Suprapubic skin (tissue), 4 donors: ENCODE measurements around the gene STX2. TPM values are rescaled to one million over a fixed set of nuclear protein-coding genes. Genes with fewer than 3 reads are reported as not detected.

Experiments
- DNase-seq, 2 donors: peaks; one replicate each; pipeline ENCODE4 v3.0.0-alpha.2; 2019; ENCODE audit warnings: low spot score in 2 of 2
- H3K27ac ChIP-seq: fragments of 200-600 bp; sonication (generic); one replicate; pipeline ENCODE4 v1.5.1; 2019
- H3K27me3 ChIP-seq: fragments of 200-600 bp; sonication (generic); one replicate; pipeline ENCODE4 v1.5.1; 2019
- H3K36me3 ChIP-seq: fragments of 200-600 bp; sonication (generic); one replicate; pipeline ENCODE4 v1.5.1; 2019
- H3K4me1 ChIP-seq: fragments of 200-600 bp; sonication (generic); one replicate; pipeline ENCODE4 v1.5.1; 2019
- H3K4me3 ChIP-seq: fragments of 200-600 bp; sonication (generic); one replicate; pipeline ENCODE4 v1.5.1; 2019; ENCODE audit warnings: mild to moderate bottlenecking
- H3K9me3 ChIP-seq: fragments of 200-600 bp; sonication (generic); one replicate; pipeline ENCODE4 v1.5.1; 2019
- EP300 ChIP-seq: sonication (generic); formaldehyde crosslinking; IDR thresholded peaks from one replicate; pipeline ENCODE4 v1.6.1; 2017; ENCODE audit warnings: antibody characterized with exemption
- POLR2A ChIP-seq, 2 donors: fragments of 450-650 bp; IDR thresholded peaks; one replicate each; pipeline ENCODE4 v1.6.1; 2017; ENCODE audit warnings: antibody characterized with exemption in 2 of 2, mild to moderate bottlenecking in 2 of 2, moderate library complexity in 2 of 2
- POLR2AphosphoS5 ChIP-seq, 3 donors: sonication (generic); formaldehyde crosslinking; IDR thresholded peaks; one replicate each; pipeline ENCODE4 v1.6.1; 2017; ENCODE audit warnings: antibody characterized with exemption in 3 of 3
- WGBS: methylation state at CpG from one replicate; pipeline ENCODE4 v1.1.5; 2018; 5-methylcytosine and 5-hydroxymethylcytosine counted together
- total RNA-seq, 4 donors: library from RNA; depleted of rRNA; stranded (reverse); fragments of >200 nt; gene quantifications; one replicate each; pipeline ENCODE4 v1.1.0, GENCODE V29; 2016
- TF ChIP-seq, protein P1 (sequence below), 2 donors: fragments of 200-600 bp in 1 of 2; fragments of 450-650 bp in 1 of 2; sonication (generic) in 1 of 2; IDR thresholded peaks; one replicate each; pipeline ENCODE4 v1.5.1; 2016 to 2019; ENCODE audit warnings: antibody characterized with exemption in 2 of 2, mild to moderate bottlenecking in 1 of 2, moderate library complexity in 1 of 2

Gene STX2
- total RNA-seq, 4 donors from 2014 or later, result 2.9 to 7.2 (median 4.4) TPM

DNA sequence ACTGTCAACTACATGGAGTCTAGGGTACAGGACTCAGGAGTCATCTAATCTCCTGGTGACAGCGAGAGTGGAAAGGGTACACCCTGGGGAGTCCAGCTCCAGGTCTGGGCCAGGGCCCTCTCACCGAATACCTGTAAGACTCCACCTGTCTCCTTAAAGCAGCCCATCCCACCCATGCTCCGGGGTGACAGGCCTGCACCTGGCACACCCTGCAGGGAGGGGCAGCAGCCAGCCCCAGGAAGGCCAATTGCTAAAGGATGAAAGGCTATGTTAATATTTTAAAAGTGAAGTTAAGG is 45.5 kb downstream of the STX2 start:
- Histone ChIP-seq H3K9me3 (no peaks in the 10 kb centered on the region), H3K36me3 (peaks cover 36% of the 10 kb centered on the region), H3K4me3 (no peak overlapping the region), H3K4me1 (no peaks in the 10 kb centered on the region), H3K27me3 (no peaks in the 10 kb centered on the region), H3K27ac (no peak overlapping the region)
- 83% methylated on average over 3 of the region's 3 CpGs for WGBS
- DNase-seq, result no peak
- TF ChIP-seq, protein P1, sequence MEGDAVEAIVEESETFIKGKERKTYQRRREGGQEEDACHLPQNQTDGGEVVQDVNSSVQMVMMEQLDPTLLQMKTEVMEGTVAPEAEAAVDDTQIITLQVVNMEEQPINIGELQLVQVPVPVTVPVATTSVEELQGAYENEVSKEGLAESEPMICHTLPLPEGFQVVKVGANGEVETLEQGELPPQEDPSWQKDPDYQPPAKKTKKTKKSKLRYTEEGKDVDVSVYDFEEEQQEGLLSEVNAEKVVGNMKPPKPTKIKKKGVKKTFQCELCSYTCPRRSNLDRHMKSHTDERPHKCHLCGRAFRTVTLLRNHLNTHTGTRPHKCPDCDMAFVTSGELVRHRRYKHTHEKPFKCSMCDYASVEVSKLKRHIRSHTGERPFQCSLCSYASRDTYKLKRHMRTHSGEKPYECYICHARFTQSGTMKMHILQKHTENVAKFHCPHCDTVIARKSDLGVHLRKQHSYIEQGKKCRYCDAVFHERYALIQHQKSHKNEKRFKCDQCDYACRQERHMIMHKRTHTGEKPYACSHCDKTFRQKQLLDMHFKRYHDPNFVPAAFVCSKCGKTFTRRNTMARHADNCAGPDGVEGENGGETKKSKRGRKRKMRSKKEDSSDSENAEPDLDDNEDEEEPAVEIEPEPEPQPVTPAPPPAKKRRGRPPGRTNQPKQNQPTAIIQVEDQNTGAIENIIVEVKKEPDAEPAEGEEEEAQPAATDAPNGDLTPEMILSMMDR (IDR thresholded peaks at IDR 0.05), result no peak
- no peak for TF ChIP-seq POLR2AphosphoS5 (IDR thresholded peaks at IDR 0.05)
- TF ChIP-seq POLR2A (IDR thresholded peaks at IDR 0.05), result no peak
- no peak for TF ChIP-seq EP300

DNA sequence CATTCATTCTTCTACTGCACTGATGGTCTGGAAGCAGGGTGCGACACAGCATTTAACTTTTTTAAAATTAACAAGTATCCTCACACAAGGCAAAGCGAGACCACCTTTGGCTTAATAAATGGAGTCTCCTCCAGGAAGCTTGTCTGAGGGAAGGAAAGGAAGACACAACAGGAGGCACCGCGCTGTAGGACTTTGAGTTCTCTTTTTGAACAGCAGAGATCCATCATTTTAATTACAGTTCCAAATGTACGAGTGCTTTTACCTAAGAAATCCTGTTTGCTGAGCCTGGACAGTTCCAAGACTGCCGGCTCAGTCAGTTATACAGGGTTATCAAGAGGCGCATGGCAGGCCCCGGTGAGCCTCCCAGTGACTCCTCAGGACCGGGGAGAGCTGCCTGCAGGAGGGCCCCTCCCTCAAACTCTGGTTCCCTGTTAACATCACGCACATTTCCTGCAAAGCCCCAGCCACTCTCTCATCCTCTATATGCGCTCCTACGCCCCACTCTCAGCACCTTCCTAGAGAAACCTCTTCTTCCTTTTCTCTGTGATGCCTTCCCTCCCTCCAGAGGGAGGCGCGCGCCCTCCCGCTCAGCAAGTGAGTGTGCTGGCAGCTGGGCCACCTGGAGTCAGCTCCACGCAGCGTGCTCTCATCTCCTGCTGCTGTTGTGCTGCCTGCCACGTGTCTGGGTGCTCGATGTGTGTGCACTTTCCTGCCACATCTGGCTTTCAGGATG is 46.1 kb downstream of the STX2 start:
- H3K27me3 ChIP-seq, result no peaks in the 10 kb centered on the region
- H3K36me3 ChIP-seq, result peaks cover 34% of the 10 kb centered on the region
- 87% methylated on average over 20 of the region's 20 CpGs for WGBS
- TF ChIP-seq POLR2A (IDR thresholded peaks at IDR 0.05), result no peak
- H3K9me3 ChIP-seq, result no peaks in the 10 kb centered on the region
- no peak overlapping the region for H3K27ac ChIP-seq
- H3K4me1 ChIP-seq, result no peaks in the 10 kb centered on the region
- no peak for DNase-seq
- no peak overlapping the region for H3K4me3 ChIP-seq

DNA sequence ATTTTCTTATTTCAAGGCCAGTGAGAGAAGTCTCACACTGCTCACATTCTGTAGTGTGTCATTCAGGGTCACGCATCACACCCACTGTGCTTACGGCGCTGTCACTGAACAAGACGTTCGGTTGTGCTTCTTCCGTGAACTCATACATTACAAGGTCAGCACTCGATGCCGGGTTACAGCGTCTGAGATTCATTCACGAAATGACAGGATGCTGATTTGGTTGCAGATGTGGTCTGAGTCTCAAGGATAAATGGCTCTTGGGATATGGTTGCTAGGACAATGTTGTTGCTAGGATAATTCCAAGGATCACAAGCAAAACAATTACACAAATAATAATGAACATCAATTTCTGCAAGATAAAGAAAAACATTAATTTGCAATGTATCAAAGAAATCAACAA is 47.4 kb downstream of the STX2 start:
- Histone ChIP-seq H3K4me1 (no peaks in the 10 kb centered on the region), H3K4me3 (no peak overlapping the region), H3K27me3 (no peaks in the 10 kb centered on the region), H3K27ac (no peak overlapping the region), H3K9me3 (no peaks in the 10 kb centered on the region), H3K36me3 (peaks cover 21% of the 10 kb centered on the region)
- peak in 1 of 2 donors; percentile 28 for DNase-seq
- TF ChIP-seq POLR2AphosphoS5 (IDR thresholded peaks at IDR 0.05) (no peak), EP300 (no peak), POLR2A (IDR thresholded peaks at IDR 0.05) (no peak)
- TF ChIP-seq, protein P1 (IDR thresholded peaks at IDR 0.05), result no peak
- WGBS, result 90% methylated on average over 10 of the region's 10 CpGs

DNA sequence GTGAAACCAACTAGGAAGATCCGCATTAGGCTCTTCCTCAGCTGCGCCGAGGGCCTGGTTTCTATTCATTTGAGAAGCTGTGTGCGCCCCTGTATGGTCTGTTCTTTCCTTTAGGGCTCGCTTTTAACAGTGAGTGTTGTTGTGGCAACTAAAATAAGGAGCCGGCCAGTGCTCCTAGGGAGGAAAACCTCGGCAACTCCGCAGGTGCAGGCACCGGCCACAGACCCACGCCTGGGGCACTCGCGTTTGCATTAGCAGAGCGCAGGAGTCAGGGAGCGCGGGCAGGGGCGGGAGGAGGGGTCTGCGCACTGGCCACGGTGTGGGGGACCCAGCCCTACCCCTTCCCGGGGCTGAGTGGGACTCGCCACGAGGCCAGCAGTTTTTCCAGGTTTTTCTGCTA is 50.5 kb downstream of the STX2 start:
- Histone ChIP-seq H3K9me3 (no peaks in the 10 kb centered on the region), H3K4me3 (no peak overlapping the region), H3K27ac (no peak overlapping the region), H3K4me1 (no peaks in the 10 kb centered on the region), H3K27me3 (no peaks in the 10 kb centered on the region), H3K36me3 (peaks cover 9% of the 10 kb centered on the region)
- DNase-seq, result no peak
- TF ChIP-seq, protein P1 (IDR thresholded peaks at IDR 0.05), result no peak
- TF ChIP-seq EP300, result no peak
- TF ChIP-seq POLR2AphosphoS5 (IDR thresholded peaks at IDR 0.05), result no peak
- WGBS, result 83% methylated on average over 21 of the region's 21 CpGs

DNA sequence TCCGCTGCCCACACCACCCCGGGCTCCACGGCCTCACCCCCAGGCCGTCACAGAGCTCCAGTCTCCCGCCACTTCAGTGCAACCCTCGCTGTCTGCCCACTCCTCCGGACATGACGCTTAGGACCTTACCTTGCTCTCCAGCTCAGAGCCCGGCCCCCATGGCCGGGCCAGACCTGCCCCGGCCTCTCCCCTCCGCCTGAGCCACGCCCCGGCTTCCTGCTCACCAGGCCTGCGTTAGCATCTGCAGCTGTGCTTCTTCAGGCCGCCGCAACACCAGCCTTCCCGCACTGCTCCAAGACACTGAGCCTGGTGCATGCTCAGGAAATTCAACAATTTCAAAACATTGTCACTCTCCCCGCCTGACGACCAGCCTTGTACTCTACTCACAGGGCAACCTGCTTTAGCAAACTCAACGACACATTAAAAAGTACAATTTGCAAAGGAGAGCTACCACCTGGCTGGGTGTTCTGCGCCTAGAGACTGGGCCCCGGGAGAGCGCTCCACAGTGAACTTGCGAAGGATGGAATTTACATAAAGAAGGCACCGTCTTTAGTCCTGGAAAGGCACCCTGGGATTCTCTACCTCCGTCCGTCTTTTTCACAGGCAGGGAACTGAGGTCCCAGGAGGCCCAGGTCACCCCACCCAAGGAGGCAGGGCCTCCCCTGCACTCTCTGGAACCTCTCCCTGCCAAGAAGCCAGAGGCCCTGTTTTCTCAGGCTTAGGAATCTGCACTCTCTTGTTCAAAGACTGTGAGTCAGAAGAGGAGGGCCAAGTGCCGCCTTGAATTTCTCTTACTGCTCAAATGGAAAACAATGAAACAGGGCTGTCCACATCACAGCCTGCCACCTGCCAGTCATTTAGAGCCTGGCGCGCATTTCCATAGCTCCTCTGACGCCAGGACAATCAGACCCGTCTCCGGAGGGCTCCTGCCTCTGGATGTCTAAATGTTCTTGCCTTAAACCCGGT is 51.3 kb downstream of the STX2 start:
- no peaks in the 10 kb centered on the region for H3K4me1 ChIP-seq
- no peaks in the 10 kb centered on the region for H3K9me3 ChIP-seq
- DNase-seq, result no peak
- H3K36me3 ChIP-seq, result peaks cover 9% of the 10 kb centered on the region
- H3K27ac ChIP-seq, result no peak overlapping the region
- 77% methylated on average over 35 of the region's 35 CpGs for WGBS
- H3K4me3 ChIP-seq, result no peak overlapping the region
- H3K27me3 ChIP-seq, result no peaks in the 10 kb centered on the region
- no peak for TF ChIP-seq POLR2A (IDR thresholded peaks at IDR 0.05)

DNA sequence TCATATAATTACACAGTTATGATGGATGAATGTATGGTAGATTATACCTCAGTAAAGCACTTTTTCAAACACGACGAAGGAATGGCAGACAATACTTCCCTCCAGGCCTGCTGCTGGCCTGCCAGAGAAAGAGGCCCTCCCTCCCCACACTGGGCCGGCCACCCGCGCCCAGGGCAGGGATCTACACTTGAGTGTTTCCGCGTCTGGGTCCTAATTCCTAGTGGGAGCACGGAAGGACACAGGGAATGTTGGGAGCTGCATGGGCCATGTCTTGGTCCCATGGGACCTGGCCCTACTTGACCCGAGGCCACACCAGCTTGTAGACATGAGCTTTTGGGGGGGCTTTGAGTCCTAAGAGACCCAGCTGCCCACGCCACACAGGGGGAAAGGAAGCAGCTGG is 52.0 kb downstream of the STX2 start:
- H3K36me3 ChIP-seq, result peaks cover 9% of the 10 kb centered on the region
- no peaks in the 10 kb centered on the region for H3K9me3 ChIP-seq
- no peaks in the 10 kb centered on the region for H3K4me1 ChIP-seq
- TF ChIP-seq POLR2A (IDR thresholded peaks at IDR 0.05) (no peak), EP300 (no peak), POLR2AphosphoS5 (IDR thresholded peaks at IDR 0.05) (no peak)
- TF ChIP-seq, protein P1 (IDR thresholded peaks at IDR 0.05), result no peak
- WGBS, result 98% methylated on average over 9 of the region's 10 CpGs
- no peak overlapping the region for H3K4me3 ChIP-seq
- H3K27me3 ChIP-seq, result no peaks in the 10 kb centered on the region
- no peak overlapping the region for H3K27ac ChIP-seq
- DNase-seq, result no peak
